ENCODE results near the gene ANKRD29.

DNA sequence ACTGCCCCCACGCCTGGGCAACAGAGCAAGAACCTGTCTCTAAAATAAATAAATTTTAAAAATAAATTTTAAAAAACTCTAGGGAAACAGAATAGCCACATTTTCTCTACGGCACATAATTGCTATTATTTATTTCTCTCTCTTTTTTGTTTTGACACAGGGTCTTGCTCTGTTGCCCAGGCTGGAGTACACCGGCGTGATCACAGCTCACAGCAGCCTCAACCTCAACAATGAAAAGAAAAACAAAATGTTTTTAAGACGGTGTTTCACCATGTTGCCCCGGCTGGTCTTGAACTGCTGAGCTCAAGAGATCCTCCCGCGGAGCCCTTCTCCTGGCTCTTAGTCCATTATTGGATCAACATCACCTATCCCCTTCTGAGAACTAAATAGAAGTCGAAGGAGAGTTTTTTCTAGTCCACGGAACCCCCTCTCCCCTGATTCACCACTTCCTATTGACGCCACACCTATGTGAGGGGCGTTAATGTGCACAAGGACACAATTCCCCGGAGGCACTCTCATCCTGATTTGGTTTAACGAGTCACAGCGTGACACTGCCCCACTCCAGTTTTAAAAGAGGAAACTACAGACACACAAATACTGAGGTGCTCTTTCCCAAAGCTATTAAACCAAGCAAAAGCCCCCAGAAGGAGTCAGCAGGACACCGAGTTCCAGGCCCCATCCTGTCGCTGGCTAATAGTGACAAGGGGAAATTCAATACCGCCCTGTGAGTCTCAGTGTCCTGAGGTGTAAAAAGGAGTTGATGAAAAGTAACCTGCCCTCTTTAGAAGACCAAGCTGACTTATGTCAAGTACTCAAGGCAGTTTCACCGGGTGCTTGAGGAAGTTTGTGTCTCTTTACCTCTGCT, 77.5 kb downstream of the ANKRD29 start:
- TF ChIP-seq, protein P1, sequence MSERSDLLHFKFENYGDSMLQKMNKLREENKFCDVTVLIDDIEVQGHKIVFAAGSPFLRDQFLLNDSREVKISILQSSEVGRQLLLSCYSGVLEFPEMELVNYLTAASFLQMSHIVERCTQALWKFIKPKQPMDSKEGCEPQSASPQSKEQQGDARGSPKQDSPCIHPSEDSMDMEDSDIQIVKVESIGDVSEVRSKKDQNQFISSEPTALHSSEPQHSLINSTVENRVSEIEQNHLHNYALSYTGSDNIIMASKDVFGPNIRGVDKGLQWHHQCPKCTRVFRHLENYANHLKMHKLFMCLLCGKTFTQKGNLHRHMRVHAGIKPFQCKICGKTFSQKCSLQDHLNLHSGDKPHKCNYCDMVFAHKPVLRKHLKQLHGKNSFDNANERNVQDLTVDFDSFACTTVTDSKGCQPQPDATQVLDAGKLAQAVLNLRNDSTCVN (tag by site-specific recombination; optimal IDR thresholded peaks at IDR 0.05), result no peak
- TF ChIP-seq, protein P2, sequence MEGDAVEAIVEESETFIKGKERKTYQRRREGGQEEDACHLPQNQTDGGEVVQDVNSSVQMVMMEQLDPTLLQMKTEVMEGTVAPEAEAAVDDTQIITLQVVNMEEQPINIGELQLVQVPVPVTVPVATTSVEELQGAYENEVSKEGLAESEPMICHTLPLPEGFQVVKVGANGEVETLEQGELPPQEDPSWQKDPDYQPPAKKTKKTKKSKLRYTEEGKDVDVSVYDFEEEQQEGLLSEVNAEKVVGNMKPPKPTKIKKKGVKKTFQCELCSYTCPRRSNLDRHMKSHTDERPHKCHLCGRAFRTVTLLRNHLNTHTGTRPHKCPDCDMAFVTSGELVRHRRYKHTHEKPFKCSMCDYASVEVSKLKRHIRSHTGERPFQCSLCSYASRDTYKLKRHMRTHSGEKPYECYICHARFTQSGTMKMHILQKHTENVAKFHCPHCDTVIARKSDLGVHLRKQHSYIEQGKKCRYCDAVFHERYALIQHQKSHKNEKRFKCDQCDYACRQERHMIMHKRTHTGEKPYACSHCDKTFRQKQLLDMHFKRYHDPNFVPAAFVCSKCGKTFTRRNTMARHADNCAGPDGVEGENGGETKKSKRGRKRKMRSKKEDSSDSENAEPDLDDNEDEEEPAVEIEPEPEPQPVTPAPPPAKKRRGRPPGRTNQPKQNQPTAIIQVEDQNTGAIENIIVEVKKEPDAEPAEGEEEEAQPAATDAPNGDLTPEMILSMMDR (tag by site-specific recombination; IDR thresholded peaks at IDR 0.05), result 0 out of 2 replicates have a peak, but pooled peaks have one; percentile 18
- TF ChIP-seq ZNF521 (tag by site-specific recombination; IDR thresholded peaks at IDR 0.05) (no peak), ZNF114 (tag by site-specific recombination; IDR thresholded peaks at IDR 0.05) (no peak)

Measured in HEK293 (cell line).